HEK293 (cell line): ENCODE measurements around the gene PPM1J.

Experiments used
- CTCF ChIA-PET: fragments of 350-600 bp; formaldehyde crosslinking; extraction: SDS; loops from one replicate; lab custom pipeline; 2021; ENCODE audit warnings: antibody characterized with exemption; lab: Yijun Ruan, JAX
- POLR2A ChIA-PET: fragments of 300-600 bp; formaldehyde crosslinking; extraction: SDS; loops from one replicate; lab custom pipeline; 2020; ENCODE audit warnings: antibody characterized with exemption, inconsistent platforms; lab: Yijun Ruan, JAX
- H3K27ac ChIP-seq: fragments of 200-500 bp; sonication (Bioruptor generic); 2 replicates; pipeline ENCODE4 v1.5.1; 2014; ENCODE audit warnings: low read depth, low read length, control low read depth, inconsistent platforms; ENCODE audit errors: extremely low read depth
- H3K36me3 ChIP-seq, 2 experiments: fragments of 200-500 bp in 1 of 2; sonication (Bioruptor generic) in 1 of 2; 1 replicate in 1 of 2; 2 replicates in 1 of 2; pipeline ENCODE4 v1.5.1; 2014 to 2017; ENCODE audit warnings: inconsistent platforms in 2 of 2, low read length in 2 of 2; ENCODE audit not compliant: control insufficient read depth in 2 of 2, insufficient read depth in 1 of 2
- H3K4me1 ChIP-seq: fragments of 200-500 bp; sonication (Bioruptor generic); 2 replicates; pipeline ENCODE4 v1.5.1; 2014; ENCODE audit warnings: mild to moderate bottlenecking, low read length, inconsistent platforms; ENCODE audit not compliant: control insufficient read depth, insufficient read depth
- H3K4me3 ChIP-seq: 2 replicates; pipeline ENCODE4 v1.5.1; 2011; ENCODE audit warnings: low read depth, mild to moderate bottlenecking, control low read depth, low read length, moderate library complexity
- H3K9me3 ChIP-seq: fragments of 200-500 bp; sonication (Bioruptor generic); 2 replicates; pipeline ENCODE4 v1.5.1; 2014; ENCODE audit warnings: low read depth, low read length, inconsistent platforms; ENCODE audit not compliant: control insufficient read depth, insufficient read depth
- GLIS1 ChIP-seq: fragments of 450-650 bp; formaldehyde crosslinking; IDR thresholded peaks from 2 replicates; pipeline ENCODE4 v1.5.1; 2016; ENCODE audit warnings: missing biosample characterization, missing genetic modification characterization
- HOXC10 ChIP-seq: sonication (generic); formaldehyde crosslinking; IDR thresholded peaks from 2 replicates; pipeline ENCODE4 v1.8.1; 2023; ENCODE audit warnings: mild to moderate bottlenecking, missing genetic modification reagents
- KLF7 ChIP-seq: fragments of 450-650 bp; formaldehyde crosslinking; IDR thresholded peaks from 2 replicates; pipeline ENCODE4 v1.5.1; 2016; ENCODE audit warnings: missing biosample characterization, missing genetic modification characterization, borderline replicate concordance
- MYNN ChIP-seq: fragments of 450-650 bp; formaldehyde crosslinking; IDR thresholded peaks from 2 replicates; pipeline ENCODE4 v1.5.1; 2016; ENCODE audit warnings: missing biosample characterization, missing genetic modification characterization, borderline replicate concordance
- ZNF10 ChIP-seq: fragments of 450-650 bp; formaldehyde crosslinking; IDR thresholded peaks from 2 replicates; pipeline ENCODE4 v1.5.1; 2017; ENCODE audit warnings: missing biosample characterization, missing genetic modification characterization
- ZNF132 ChIP-seq: fragments of 450-650 bp; formaldehyde crosslinking; IDR thresholded peaks from 2 replicates; pipeline ENCODE4 v1.5.1; 2017; ENCODE audit warnings: missing biosample characterization, missing genetic modification characterization, borderline replicate concordance
- ZNF175 ChIP-seq: fragments of 450-650 bp; formaldehyde crosslinking; IDR thresholded peaks from 2 replicates; pipeline ENCODE4 v1.5.1; 2016; ENCODE audit warnings: missing biosample characterization, missing genetic modification characterization
- ZNF184 ChIP-seq: fragments of 450-650 bp; IDR thresholded peaks from 2 replicates; pipeline ENCODE4 v1.5.1; 2018; ENCODE audit warnings: missing biosample characterization, mild to moderate bottlenecking, missing genetic modification characterization
- ZNF211 ChIP-seq: fragments of 450-650 bp; formaldehyde crosslinking; IDR thresholded peaks from 2 replicates; pipeline ENCODE4 v1.5.1; 2016; ENCODE audit warnings: low read depth, missing biosample characterization, missing genetic modification characterization
- ZNF223 ChIP-seq: fragments of 450-650 bp; formaldehyde crosslinking; IDR thresholded peaks from 2 replicates; pipeline ENCODE4 v1.5.1; 2016; ENCODE audit warnings: missing biosample characterization, missing genetic modification characterization
- ZNF302 ChIP-seq: fragments of 450-650 bp; formaldehyde crosslinking; IDR thresholded peaks from 2 replicates; pipeline ENCODE4 v1.5.1; 2016; ENCODE audit warnings: missing biosample characterization, missing genetic modification characterization, low read depth
- ZNF341 ChIP-seq: fragments of 450-650 bp; formaldehyde crosslinking; IDR thresholded peaks from 2 replicates; pipeline ENCODE4; 2016; ENCODE audit warnings: low read depth, missing biosample characterization, missing genetic modification characterization
- ZNF394 ChIP-seq: fragments of 450-650 bp; formaldehyde crosslinking; IDR thresholded peaks from 2 replicates; pipeline ENCODE4 v1.5.1; 2016; ENCODE audit warnings: missing biosample characterization, missing genetic modification characterization, mild to moderate bottlenecking, moderate library complexity, borderline replicate concordance
- ZNF416 ChIP-seq: fragments of 450-650 bp; formaldehyde crosslinking; IDR thresholded peaks from 2 replicates; pipeline ENCODE4 v1.5.1; 2016; ENCODE audit warnings: missing biosample characterization, missing genetic modification characterization
- ZNF544 ChIP-seq: fragments of 450-650 bp; formaldehyde crosslinking; IDR thresholded peaks from 2 replicates; pipeline ENCODE4 v1.5.0; 2017; ENCODE audit warnings: missing biosample characterization, missing genetic modification characterization
- ZNF555 ChIP-seq: fragments of 450-650 bp; formaldehyde crosslinking; conservative IDR thresholded peaks from 2 replicates; pipeline ENCODE4 v1.5.1; 2017; ENCODE audit warnings: missing biosample characterization, mild to moderate bottlenecking, missing genetic modification characterization, inconsistent platforms
- ZNF660 ChIP-seq: fragments of 450-650 bp; IDR thresholded peaks from 2 replicates; pipeline ENCODE4 v1.5.1; 2018; ENCODE audit warnings: missing biosample characterization, mild to moderate bottlenecking, missing genetic modification characterization
- ZNF747 ChIP-seq: fragments of 450-650 bp; formaldehyde crosslinking; IDR thresholded peaks from 2 replicates; pipeline ENCODE4 v1.5.1; 2016; ENCODE audit warnings: missing biosample characterization, missing genetic modification characterization
- TF ChIP-seq, protein P1 (sequence below): fragments of 450-650 bp; formaldehyde crosslinking; IDR thresholded peaks from 2 replicates; pipeline ENCODE4 v1.5.1; 2016; ENCODE audit warnings: missing biosample characterization, missing genetic modification characterization
- TF ChIP-seq, protein P2 (sequence below): fragments of 450-650 bp; formaldehyde crosslinking; IDR thresholded peaks from 2 replicates; pipeline ENCODE4 v1.5.1; 2016; ENCODE audit warnings: missing biosample characterization, missing genetic modification characterization
- TF ChIP-seq, protein P3 (sequence below): fragments of 450-650 bp; formaldehyde crosslinking; IDR thresholded peaks from 2 replicates; pipeline ENCODE4 v1.5.1; 2016; ENCODE audit warnings: missing biosample characterization, missing genetic modification characterization, borderline replicate concordance

Gene PPM1J

DNA sequence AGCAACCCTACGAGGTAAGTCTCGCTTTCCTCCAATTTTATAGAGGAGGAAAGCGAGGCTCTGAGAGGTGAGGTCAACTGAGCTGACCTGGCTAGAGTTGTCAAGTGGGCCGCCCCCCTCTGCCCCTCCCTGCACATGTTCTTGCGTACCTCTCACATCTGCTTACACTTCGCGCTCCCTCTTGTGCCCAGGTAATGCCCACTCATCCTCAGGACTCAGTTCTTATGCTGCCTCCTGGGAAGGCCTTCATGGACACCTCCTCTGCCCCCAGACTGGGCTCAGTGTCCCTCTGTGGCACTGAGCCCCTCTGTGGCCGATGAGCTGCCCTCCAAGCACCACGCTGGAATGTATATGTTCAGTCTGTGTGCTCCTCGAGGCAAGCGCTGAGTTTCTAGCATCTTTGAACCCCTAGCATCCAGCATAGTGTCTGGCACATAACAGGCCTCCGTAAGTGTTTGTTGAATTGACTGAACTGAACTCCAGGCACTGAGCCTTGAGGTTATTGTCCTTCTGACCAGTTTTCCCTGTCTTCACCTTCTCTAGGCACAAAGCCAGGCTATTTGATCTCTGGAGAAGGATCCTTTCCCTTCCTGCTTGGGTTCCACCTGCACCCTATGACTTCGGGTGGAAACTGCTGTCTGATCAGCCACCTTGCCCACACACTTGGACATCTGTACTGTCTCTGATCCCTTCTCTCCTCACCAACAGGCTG is 27.2 kb downstream of the PPM1J start:
- Histone ChIP-seq H3K36me3 (peaks cover 13 to 59% of the 10 kb centered on the region in 2 experiments; a peak in 2 of 3 replicates), H3K4me3 (no peak overlapping the region), H3K27ac (no peak overlapping the region), H3K9me3 (no peaks in the 10 kb centered on the region), H3K4me1 (no peaks in the 10 kb centered on the region)
- TF ChIP-seq ZNF302, result no peak
- TF ChIP-seq ZNF341, result no peak
- no peak for TF ChIP-seq ZNF544
- no peak for TF ChIP-seq ZNF223 (tag by site-specific recombination)
- no peak for TF ChIP-seq KLF7 (tag by site-specific recombination)
- TF ChIP-seq, protein P1, sequence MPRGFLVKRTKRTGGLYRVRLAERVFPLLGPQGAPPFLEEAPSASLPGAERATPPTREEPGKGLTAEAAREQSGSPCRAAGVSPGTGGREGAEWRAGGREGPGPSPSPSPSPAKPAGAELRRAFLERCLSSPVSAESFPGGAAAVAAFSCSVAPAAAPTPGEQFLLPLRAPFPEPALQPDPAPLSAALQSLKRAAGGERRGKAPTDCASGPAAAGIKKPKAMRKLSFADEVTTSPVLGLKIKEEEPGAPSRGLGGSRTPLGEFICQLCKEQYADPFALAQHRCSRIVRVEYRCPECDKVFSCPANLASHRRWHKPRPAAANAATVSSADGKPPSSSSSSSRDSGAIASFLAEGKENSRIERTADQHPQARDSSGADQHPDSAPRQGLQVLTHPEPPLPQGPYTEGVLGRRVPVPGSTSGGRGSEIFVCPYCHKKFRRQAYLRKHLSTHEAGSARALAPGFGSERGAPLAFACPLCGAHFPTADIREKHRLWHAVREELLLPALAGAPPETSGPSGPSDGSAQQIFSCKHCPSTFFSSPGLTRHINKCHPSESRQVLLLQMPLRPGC (tag by site-specific recombination), result no peak
- TF ChIP-seq, protein P2, sequence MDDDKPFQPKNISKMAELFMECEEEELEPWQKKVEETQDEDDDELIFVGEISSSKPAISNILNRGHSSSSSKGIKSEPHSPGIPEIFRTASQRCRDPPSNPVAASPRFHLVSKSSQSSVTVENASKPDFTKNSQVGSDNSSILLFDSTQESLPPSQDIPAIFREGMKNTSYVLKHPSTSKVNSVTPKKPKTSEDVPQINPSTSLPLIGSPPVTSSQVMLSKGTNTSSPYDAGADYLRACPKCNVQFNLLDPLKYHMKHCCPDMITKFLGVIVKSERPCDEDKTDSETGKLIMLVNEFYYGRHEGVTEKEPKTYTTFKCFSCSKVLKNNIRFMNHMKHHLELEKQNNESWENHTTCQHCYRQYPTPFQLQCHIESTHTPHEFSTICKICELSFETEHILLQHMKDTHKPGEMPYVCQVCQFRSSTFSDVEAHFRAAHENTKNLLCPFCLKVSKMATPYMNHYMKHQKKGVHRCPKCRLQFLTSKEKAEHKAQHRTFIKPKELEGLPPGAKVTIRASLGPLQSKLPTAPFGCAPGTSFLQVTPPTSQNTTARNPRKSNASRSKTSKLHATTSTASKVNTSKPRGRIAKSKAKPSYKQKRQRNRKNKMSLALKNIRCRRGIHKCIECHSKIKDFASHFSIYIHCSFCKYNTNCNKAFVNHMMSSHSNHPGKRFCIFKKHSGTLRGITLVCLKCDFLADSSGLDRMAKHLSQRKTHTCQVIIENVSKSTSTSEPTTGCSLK (tag by site-specific recombination), result no peak
- no peak for TF ChIP-seq GLIS1 (tag by site-specific recombination)
- TF ChIP-seq ZNF660 (tag by site-specific recombination), result no peak
- TF ChIP-seq ZNF211 (tag by site-specific recombination), result no peak
- TF ChIP-seq ZNF555 (tag by site-specific recombination), result no peak
- ChIA-PET CTCF (interaction anchor here (0.6 to 1.0 kb wide), 2 partner anchors 12 to 113 kb away, joined by 3 to 4 read pairs; no protein-coding TSS in a partner anchor), POLR2A (no interaction called here)

DNA sequence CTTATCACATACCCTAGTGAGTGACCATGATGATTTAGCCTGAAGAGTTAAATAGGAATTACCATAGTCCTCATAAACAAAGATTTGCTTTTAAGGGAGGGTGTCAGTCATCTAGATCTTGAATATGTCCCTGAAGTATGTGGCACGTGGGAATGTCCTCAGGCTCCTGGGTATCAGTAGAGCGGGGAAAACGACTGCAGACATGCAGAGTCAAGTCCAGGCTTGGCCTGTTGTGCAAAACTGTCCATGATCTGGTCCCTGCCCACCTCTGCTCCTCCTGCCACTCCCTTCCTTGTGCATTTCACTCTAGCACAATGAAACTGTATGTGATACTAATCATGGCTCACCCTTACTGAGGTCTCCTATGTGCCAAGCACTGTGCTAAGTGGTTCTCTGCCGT is 27.8 kb downstream of the PPM1J start:
- TF ChIP-seq ZNF544 (no peak), ZNF416 (tag by site-specific recombination) (no peak), HOXC10 (CRISPR knock-in tag) (no peak), ZNF10 (tag by site-specific recombination) (no peak), ZNF175 (tag by site-specific recombination) (no peak), ZNF747 (tag by site-specific recombination) (no peak), MYNN (no peak), ZNF394 (tag by site-specific recombination) (no peak), ZNF184 (tag by site-specific recombination) (no peak), ZNF132 (tag by site-specific recombination) (no peak)
- TF ChIP-seq, protein P3, sequence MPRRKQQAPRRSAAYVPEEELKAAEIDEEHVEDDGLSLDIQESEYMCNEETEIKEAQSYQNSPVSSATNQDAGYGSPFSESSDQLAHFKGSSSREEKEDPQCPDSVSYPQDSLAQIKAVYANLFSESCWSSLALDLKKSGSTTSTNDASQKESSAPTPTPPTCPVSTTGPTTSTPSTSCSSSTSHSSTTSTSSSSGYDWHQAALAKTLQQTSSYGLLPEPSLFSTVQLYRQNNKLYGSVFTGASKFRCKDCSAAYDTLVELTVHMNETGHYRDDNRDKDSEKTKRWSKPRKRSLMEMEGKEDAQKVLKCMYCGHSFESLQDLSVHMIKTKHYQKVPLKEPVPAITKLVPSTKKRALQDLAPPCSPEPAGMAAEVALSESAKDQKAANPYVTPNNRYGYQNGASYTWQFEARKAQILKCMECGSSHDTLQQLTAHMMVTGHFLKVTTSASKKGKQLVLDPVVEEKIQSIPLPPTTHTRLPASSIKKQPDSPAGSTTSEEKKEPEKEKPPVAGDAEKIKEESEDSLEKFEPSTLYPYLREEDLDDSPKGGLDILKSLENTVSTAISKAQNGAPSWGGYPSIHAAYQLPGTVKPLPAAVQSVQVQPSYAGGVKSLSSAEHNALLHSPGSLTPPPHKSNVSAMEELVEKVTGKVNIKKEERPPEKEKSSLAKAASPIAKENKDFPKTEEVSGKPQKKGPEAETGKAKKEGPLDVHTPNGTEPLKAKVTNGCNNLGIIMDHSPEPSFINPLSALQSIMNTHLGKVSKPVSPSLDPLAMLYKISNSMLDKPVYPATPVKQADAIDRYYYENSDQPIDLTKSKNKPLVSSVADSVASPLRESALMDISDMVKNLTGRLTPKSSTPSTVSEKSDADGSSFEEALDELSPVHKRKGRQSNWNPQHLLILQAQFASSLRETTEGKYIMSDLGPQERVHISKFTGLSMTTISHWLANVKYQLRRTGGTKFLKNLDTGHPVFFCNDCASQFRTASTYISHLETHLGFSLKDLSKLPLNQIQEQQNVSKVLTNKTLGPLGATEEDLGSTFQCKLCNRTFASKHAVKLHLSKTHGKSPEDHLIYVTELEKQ (tag by site-specific recombination), result no peak
- Histone ChIP-seq H3K4me3 (no peak overlapping the region), H3K27ac (no peak overlapping the region), H3K36me3 (peaks cover 12 to 56% of the 10 kb centered on the region in 2 experiments; a peak in 2 of 3 replicates), H3K4me1 (no peaks in the 10 kb centered on the region), H3K9me3 (no peaks in the 10 kb centered on the region)
- ChIA-PET POLR2A (no interaction called here), CTCF (interaction anchor here (0.6 to 1.0 kb wide), 2 partner anchors 11 to 113 kb away, joined by 3 to 4 read pairs; no protein-coding TSS in a partner anchor)
